H1 (cell line): ENCODE measurements around the gene MGAT5B. TPM values are rescaled to one million over a fixed set of nuclear protein-coding genes. Genes with fewer than 3 reads are reported as not detected.

Source experiments
- CTCF ChIA-PET: fragments of 300-600 bp; sonication (Branson Sonifier 250); formaldehyde crosslinking; loops from one replicate; lab custom pipeline; 2021; ENCODE audit not compliant: partially characterized antibody; lab: Charles Lee
- POLR2A ChIA-PET: fragments of 300-600 bp; sonication (Branson Sonifier 250); formaldehyde crosslinking; loops from one replicate; lab custom pipeline; 2021; ENCODE audit warnings: inconsistent platforms; ENCODE audit not compliant: partially characterized antibody; lab: Charles Lee
- DNase-seq, 2 experiments: peaks; one replicate each; pipeline versions ENCODE4 v3.0.0 to v3.0.0-alpha.2; 2010 to 2022; ENCODE audit warnings: low spot score in 2 of 2, low read depth in 1 of 2, mixed read lengths in 1 of 2
- FAIRE-seq: peaks from 2 replicates; lab custom pipeline; 2011; peaks lifted over from hg19 to GRCh38; lab: Jason Lieb, UNC
- H2AFZ ChIP-seq: 2 replicates; pipeline ENCODE4 v1.8.1; 2012; ENCODE audit warnings: low read length, inconsistent platforms
- H2AK5ac ChIP-seq: 2 replicates; pipeline ENCODE4 v1.6.1; 2013; ENCODE audit warnings: low read depth, low read length
- H2BK120ac ChIP-seq: replicated peaks from 2 replicates; pipeline ENCODE3; 2013; ENCODE audit warnings: low read depth, low read length, inconsistent platforms
- H2BK12ac ChIP-seq: 2 replicates; pipeline ENCODE4 v1.6.1; 2013; ENCODE audit warnings: low read depth, low read length
- H2BK15ac ChIP-seq: 2 replicates; pipeline ENCODE4 v1.6.1; 2013; ENCODE audit warnings: low read length
- H2BK20ac ChIP-seq: 2 replicates; pipeline ENCODE4 v1.6.1; 2013; ENCODE audit warnings: low read length
- H2BK5ac ChIP-seq: 2 replicates; pipeline ENCODE4 v1.6.1; 2013; ENCODE audit warnings: low read depth, low read length
- H3K14ac ChIP-seq: 2 replicates; pipeline ENCODE4 v1.6.1; 2013; ENCODE audit warnings: inconsistent platforms; ENCODE audit not compliant: insufficient read length
- H3K18ac ChIP-seq: 2 replicates; pipeline ENCODE4 v1.6.1; 2013; ENCODE audit warnings: low read length; ENCODE audit errors: extremely low read depth
- H3K23ac ChIP-seq: 2 replicates; pipeline ENCODE4 v1.6.1; 2013; ENCODE audit warnings: inconsistent platforms; ENCODE audit not compliant: insufficient read length
- H3K23me2 ChIP-seq: 2 replicates; pipeline ENCODE4 v1.6.1; 2013; ENCODE audit warnings: low read depth, low read length
- H3K27ac ChIP-seq: 2 replicates; pipeline ENCODE4 v1.6.1; 2011; ENCODE audit warnings: low read depth, low read length, inconsistent platforms
- H3K27me3 ChIP-seq, 4 experiments: replicated peaks in 1 of 4; 1 replicate in 1 of 4; 2 replicates in 3 of 4; pipeline versions ENCODE4 v1.6.1 to v1.8.1; 2011 to 2013; ENCODE audit warnings: low read length in 3 of 4, mild to moderate bottlenecking in 3 of 4, inconsistent platforms in 2 of 4, mixed read lengths in 2 of 4, moderate library complexity in 1 of 4; ENCODE audit not compliant: control insufficient read depth in 3 of 4, insufficient read depth in 3 of 4; ENCODE audit errors: extremely low read depth in 1 of 4
- H3K36me3 ChIP-seq, 4 experiments: 2 replicates each; pipeline versions ENCODE4 v1.6.1 to v1.8.1; 2011 to 2013; ENCODE audit warnings: mild to moderate bottlenecking in 4 of 4, low read length in 3 of 4, moderate library complexity in 2 of 4, control low read depth in 1 of 4, inconsistent platforms in 1 of 4; ENCODE audit not compliant: insufficient read depth in 4 of 4, control insufficient read depth in 2 of 4
- H3K4ac ChIP-seq: replicated peaks from 2 replicates; pipeline ENCODE3; 2013; ENCODE audit warnings: low read length, low read depth, mixed read lengths, inconsistent platforms; ENCODE audit not compliant: insufficient read length
- H3K4me1 ChIP-seq, 4 experiments: replicated peaks in 1 of 4; 1 replicate in 1 of 4; 2 replicates in 3 of 4; pipeline versions ENCODE4 v1.6.1 to v1.8.1; 2011 to 2013; ENCODE audit warnings: low read length in 3 of 4, inconsistent platforms in 2 of 4, mixed read lengths in 1 of 4; ENCODE audit not compliant: insufficient read depth in 4 of 4, control insufficient read depth in 3 of 4
- H3K4me2 ChIP-seq, 2 experiments: 2 replicates each; pipeline versions ENCODE4 v1.6.1 to v1.8.1; 2011 to 2013; ENCODE audit warnings: low read depth in 2 of 2, low read length in 2 of 2, control low read depth in 1 of 2, inconsistent platforms in 1 of 2, mild to moderate bottlenecking in 1 of 2; ENCODE audit not compliant: insufficient read depth in 1 of 2
- H3K4me3 ChIP-seq, 4 experiments: fragments of 200-600, 300-600 bp in 1 of 4; sonication (generic), shearing (Covaris generic), sonication (Bioruptor Twin) in 1 of 4; 2 replicates each; pipeline versions ENCODE4 v1.5.1 to v1.8.1; 2011 to 2016; ENCODE audit warnings: low read length in 4 of 4, low read depth in 3 of 4, control low read depth in 2 of 4, inconsistent platforms in 2 of 4, mild to moderate bottlenecking in 2 of 4, mixed read lengths in 1 of 4, moderate library complexity in 1 of 4; ENCODE audit not compliant: insufficient read depth in 2 of 4; ENCODE audit errors: extremely low read depth in 1 of 4
- H3K56ac ChIP-seq: replicated peaks from 2 replicates; pipeline ENCODE3; 2013; ENCODE audit warnings: low read depth, mild to moderate bottlenecking, mixed read lengths, low read length, inconsistent platforms; ENCODE audit not compliant: insufficient read length
- H3K79me1 ChIP-seq: 2 replicates; pipeline ENCODE4 v1.6.1; 2013; ENCODE audit warnings: low read depth, low read length, control low read depth
- H3K79me2 ChIP-seq, 2 experiments: 2 replicates each; pipeline versions ENCODE4 v1.6.1 to v1.8.1; 2012 to 2013; ENCODE audit warnings: low read length in 2 of 2, mild to moderate bottlenecking in 2 of 2, inconsistent platforms in 1 of 2; ENCODE audit not compliant: insufficient read depth in 2 of 2, control insufficient read depth in 1 of 2
- H3K9ac ChIP-seq, 4 experiments: replicated peaks in 1 of 4; 1 replicate in 1 of 4; 2 replicates in 3 of 4; pipeline versions ENCODE4 v1.6.1 to v1.8.1; 2011 to 2013; ENCODE audit warnings: low read depth in 3 of 4, low read length in 3 of 4, control low read depth in 2 of 4, mild to moderate bottlenecking in 2 of 4, moderate library complexity in 2 of 4, inconsistent platforms in 1 of 4; ENCODE audit errors: extremely low read depth in 1 of 4
- H3K9me3 ChIP-seq, 2 experiments: 2 replicates each; pipeline versions ENCODE4 v1.6.1 to v1.8.1; 2012 to 2013; ENCODE audit warnings: mild to moderate bottlenecking in 2 of 2, moderate library complexity in 2 of 2, control low read depth in 1 of 2, inconsistent platforms in 1 of 2, low read depth in 1 of 2, low read length in 1 of 2, mixed read lengths in 1 of 2; ENCODE audit not compliant: insufficient read depth in 2 of 2
- H4K20me1 ChIP-seq, 2 experiments: replicated peaks in 1 of 2; 2 replicates each; pipeline versions ENCODE3 to v1.8.1; 2011 to 2013; ENCODE audit warnings: inconsistent platforms in 2 of 2, low read length in 2 of 2, mild to moderate bottlenecking in 1 of 2; ENCODE audit not compliant: insufficient read depth in 2 of 2, control insufficient read depth in 1 of 2
- H4K5ac ChIP-seq: 2 replicates; pipeline ENCODE4 v1.6.1; 2013; ENCODE audit warnings: low read length, low read depth, mixed read lengths, inconsistent platforms; ENCODE audit not compliant: insufficient read length
- H4K8ac ChIP-seq: 2 replicates; pipeline ENCODE4 v1.8.0; 2013; ENCODE audit warnings: mild to moderate bottlenecking, moderate library complexity, low read length, inconsistent platforms; ENCODE audit not compliant: insufficient read depth; ENCODE audit errors: extremely low read depth
- H4K91ac ChIP-seq: replicated peaks from 2 replicates; pipeline ENCODE3; 2013; ENCODE audit warnings: low read length, mixed read lengths, inconsistent platforms; ENCODE audit not compliant: insufficient read length
- CEBPB ChIP-seq: IDR thresholded peaks from 2 replicates; pipeline ENCODE4 v1.6.1; 2012; ENCODE audit warnings: low read depth, low read length
- CHD2 ChIP-seq: IDR thresholded peaks from 2 replicates; pipeline ENCODE4 v1.6.1; 2012; ENCODE audit warnings: low read length, improper control_type of control experiment
- E2F6 ChIP-seq: IDR thresholded peaks from 2 replicates; pipeline ENCODE4 v1.6.1; 2012; ENCODE audit warnings: inconsistent platforms
- GTF2F1 ChIP-seq: IDR thresholded peaks from 2 replicates; pipeline ENCODE4 v1.6.1; 2012; ENCODE audit warnings: low read depth, low read length, improper control_type of control experiment, borderline replicate concordance
- HDAC2 ChIP-seq, 2 experiments: fragments of 300-600 bp in 1 of 2; sonication (generic) in 1 of 2; IDR thresholded peaks; 2 replicates each; pipeline ENCODE4 v1.6.1; 2011 to 2012; ENCODE audit warnings: low read depth in 2 of 2, low read length in 2 of 2, mild to moderate bottlenecking in 2 of 2, moderate library complexity in 2 of 2, borderline replicate concordance in 1 of 2, inconsistent platforms in 1 of 2
- JUND ChIP-seq: IDR thresholded peaks from 2 replicates; pipeline ENCODE4 v1.6.1; 2011; ENCODE audit warnings: mild to moderate bottlenecking, improper control_type of control experiment, low read length
- MAX ChIP-seq: IDR thresholded peaks from 2 replicates; pipeline ENCODE4 v1.6.1; 2012; ENCODE audit warnings: inconsistent platforms
- POU5F1 ChIP-seq: IDR thresholded peaks from 2 replicates; pipeline ENCODE4 v1.6.1; 2011; ENCODE audit warnings: low read depth, mild to moderate bottlenecking, low read length, moderate library complexity
- TAF1 ChIP-seq: IDR thresholded peaks from 2 replicates; pipeline ENCODE4 v1.6.1; 2011; ENCODE audit warnings: mild to moderate bottlenecking, low read depth, low read length
- TAF7 ChIP-seq: optimal IDR thresholded peaks from 2 replicates; pipeline ENCODE3; 2011; ENCODE audit warnings: low read depth, mild to moderate bottlenecking, inconsistent platforms, low read length, moderate library complexity, borderline replicate concordance
- TCF12 ChIP-seq: IDR thresholded peaks from 2 replicates; pipeline ENCODE4 v1.6.1; 2011; ENCODE audit warnings: low read depth, mild to moderate bottlenecking, low read length
- TEAD4 ChIP-seq: IDR thresholded peaks from 2 replicates; pipeline ENCODE4 v1.6.1; 2012; ENCODE audit warnings: low read depth, low read length, inconsistent platforms, mixed read lengths
- ZNF274 ChIP-seq: IDR thresholded peaks from 2 replicates; pipeline ENCODE4 v1.7.0; 2012; ENCODE audit warnings: low read length, borderline replicate concordance; ENCODE audit errors: extremely low read depth
- WGBS, 2 experiments: shearing (Covaris generic) in 1 of 2; methylation state at CpG; one replicate each; pipeline versions ENCODE4 v1.1.6 to v1.1.7; 2013 to 2015; ENCODE audit warnings: low lambda C conversion rate in 2 of 2, mixed read lengths in 2 of 2, inconsistent platforms in 1 of 2, low coverage in 1 of 2, missing lambda C conversion rate in 1 of 2; ENCODE audit not compliant: insufficient replicate concordance in 2 of 2, insufficient coverage in 1 of 2, insufficient read length in 1 of 2; ENCODE audit errors: extremely low coverage in 1 of 2, missing lambda C conversion rate in 1 of 2; 5-methylcytosine and 5-hydroxymethylcytosine counted together
- polyA plus RNA-seq, 7 experiments: library from polyadenylated mRNA; depleted of rRNA in 3 of 7; stranded (reverse) in 5 of 7; unstranded in 2 of 7; fragments of >200 nt in 5 of 7; fragments of 200-250 nt in 2 of 7; gene quantifications; 1 replicate in 5 of 7; 2 replicates in 1 of 7; 4 replicates in 1 of 7; pipeline versions ENCODE4 v1.2.1 to v1.2.3, GENCODE V29; 2011 to 2013; ENCODE audit warnings: missing spikeins in 2 of 7, mixed read lengths in 2 of 7
- total RNA-seq: library from RNA; stranded (reverse); fragmentation: NEBNext Ultra II Directional; extraction: Animal tissue kit (Norgen Biotek cat#: 25700); gene quantifications from 2 replicates; pipeline ENCODE4 v1.2.1, GENCODE V29; 2021

Gene MGAT5B
- total and polyA plus RNA-seq, 2 of the 8 experiments (the other 6 are each of a cell fraction or from before 2014, with no cell fraction given): 7.9 to 8.2 TPM

- ChIA-PET CTCF (interaction anchor here (0.9 to 1.8 kb wide), 3 partner anchors 16 to 262 kb away, joined by 3 read pairs; no protein-coding TSS in a partner anchor), POLR2A (no interaction called here)
- TF ChIP-seq JUND: no peak
- TF ChIP-seq CHD2: no peak
- TF ChIP-seq POU5F1: no peak
- TF ChIP-seq E2F6: no peak
- no peak for TF ChIP-seq ZNF274
- no peak for TF ChIP-seq TAF1
- no peak for TF ChIP-seq HDAC2 (IDR thresholded peaks at IDR 0.05; ENCODE audit: borderline replicate concordance in 1 of 2, low read depth in 2 of 2, low read length in 2 of 2)
- TF ChIP-seq GTF2F1: no peak
- no peak for TF ChIP-seq TAF7
- TF ChIP-seq TEAD4: no peak
- no peak for TF ChIP-seq CEBPB
- no peak for TF ChIP-seq MAX
- no peak for TF ChIP-seq TCF12
These were observed 45.9 kb upstream of the MGAT5B start for GRCh38 chr17:76822184-76822778.

More at GRCh38 chr17:76822184-76822778, 45.9 kb upstream of the MGAT5B start:
- Histone ChIP-seq H3K4me3 (no peak overlapping the region), H3K18ac (no peak overlapping the region), H3K27me3 (no peaks in the 10 kb centered on the region; a peak in 1 of 7 replicates), H3K4me1 (no peaks in the 10 kb centered on the region; a peak in 2 of 7 replicates), H2AK5ac (no peak overlapping the region), H2BK20ac (no peak overlapping the region), H4K91ac (no peak overlapping the region), H3K56ac (no peak overlapping the region), H2BK120ac (no peak overlapping the region), H3K9me3 (no peaks in the 10 kb centered on the region), H3K9ac (no peak overlapping the region), H4K20me1 (no peaks in the 10 kb centered on the region), H3K79me1 (no peaks in the 10 kb centered on the region), H3K27ac (no peak overlapping the region), H3K23me2 (no peaks in the 10 kb centered on the region), H3K4ac (no peak overlapping the region), H3K36me3 (no peaks in the 10 kb centered on the region), H3K4me2 (no peak overlapping the region), H3K14ac (no peak overlapping the region), H4K5ac (no peak overlapping the region), H2AFZ (no peak overlapping the region), H4K8ac (no peak overlapping the region), H3K79me2 (no peaks in the 10 kb centered on the region), H2BK5ac (no peak overlapping the region), H2BK12ac (no peak overlapping the region), H2BK15ac (no peak overlapping the region), H3K23ac (no peak overlapping the region)
- no peak for DNase-seq
- WGBS, 2 experiments: 89% methylated on average over 7 of the region's 7 CpGs; no CpG with 5 or more reads in 1 of the 2 experiments
- FAIRE-seq: no peak
